DOHH2 (cell line): ENCODE results near the gene NT5DC1.
A peak's percentile ranks its signal among the peaks of the same experiment; 100 is the strongest.

Experiments
- H3F3A ChIP-seq: fragments of 200-600 bp; sonication (generic), shearing (Covaris generic); 2 replicates; pipeline ENCODE4 v1.6.0; 2016; ENCODE audit warnings: antibody characterized with exemption, mild to moderate bottlenecking; ENCODE audit not compliant: control insufficient read depth, insufficient read depth
- H3K27ac ChIP-seq: fragments of 200-600 bp; sonication (generic); 2 replicates; pipeline ENCODE4 v1.5.1; 2014; ENCODE audit warnings: low read depth, mild to moderate bottlenecking, low read length, moderate library complexity
- H3K27me3 ChIP-seq: fragments of 200-600 bp; sonication (generic); 2 replicates; pipeline ENCODE4 v1.6.1; 2014; ENCODE audit warnings: mild to moderate bottlenecking, low read length, mixed read lengths; ENCODE audit not compliant: control insufficient read depth
- H3K36me3 ChIP-seq: fragments of 200-600 bp; sonication (generic); 2 replicates; pipeline ENCODE4 v1.6.1; 2014; ENCODE audit warnings: mild to moderate bottlenecking, low read length, moderate library complexity, mixed read lengths; ENCODE audit not compliant: control insufficient read depth
- H3K4me1 ChIP-seq: fragments of 200-600 bp; sonication (generic); 2 replicates; pipeline ENCODE4 v1.6.1; 2014; ENCODE audit warnings: mild to moderate bottlenecking, low read length, mixed read lengths; ENCODE audit not compliant: control insufficient read depth
- H3K4me2 ChIP-seq: fragments of 200-600 bp; sonication (generic); 2 replicates; pipeline ENCODE4 v1.6.0; 2014; ENCODE audit warnings: mild to moderate bottlenecking, low read length, moderate library complexity
- H3K4me3 ChIP-seq: fragments of 200-600 bp; sonication (generic); 2 replicates; pipeline ENCODE4 v1.5.1; 2014; ENCODE audit warnings: mild to moderate bottlenecking, low read length, mixed read lengths
- H3K79me2 ChIP-seq: fragments of 200-600 bp; sonication (generic); 2 replicates; pipeline ENCODE4 v1.6.1; 2014; ENCODE audit warnings: mild to moderate bottlenecking, low read length, mixed read lengths; ENCODE audit not compliant: control insufficient read depth
- H3K9me2 ChIP-seq: fragments of 200-600 bp; sonication (generic); replicated peaks from 2 replicates; pipeline ENCODE4 v1.6.1; 2014; ENCODE audit warnings: mild to moderate bottlenecking, low read length, mixed read lengths; ENCODE audit not compliant: control insufficient read depth
- H3K9me3 ChIP-seq: fragments of 200-600 bp; sonication (generic); 2 replicates; pipeline ENCODE4 v1.6.1; 2014; ENCODE audit warnings: antibody characterized with exemption, low read length, mixed read lengths; ENCODE audit not compliant: control insufficient read depth, insufficient read depth
- H4K20me1 ChIP-seq: fragments of 200-600 bp; sonication (generic); 2 replicates; pipeline ENCODE4 v1.6.0; 2014; ENCODE audit warnings: low read depth, mild to moderate bottlenecking, antibody characterized with exemption, low read length, moderate library complexity; ENCODE audit not compliant: control insufficient read depth, insufficient read depth
- EZH2phosphoT487 ChIP-seq: fragments of 200-600 bp; sonication (generic); IDR thresholded peaks from 2 replicates; pipeline ENCODE4 v1.6.1; 2017; ENCODE audit warnings: borderline replicate concordance, mild to moderate bottlenecking, antibody characterized with exemption, low read length, moderate library complexity, mixed read lengths
- TF ChIP-seq, protein P1 (sequence below): fragments of 200-600 bp; sonication (generic); IDR thresholded peaks from one replicate; pipeline ENCODE4 v1.5.1; 2014; ENCODE audit warnings: antibody characterized with exemption, mild to moderate bottlenecking, low read depth, low read length; ENCODE audit not compliant: poor library complexity, severe bottlenecking

NT5DC1 gene

DNA sequence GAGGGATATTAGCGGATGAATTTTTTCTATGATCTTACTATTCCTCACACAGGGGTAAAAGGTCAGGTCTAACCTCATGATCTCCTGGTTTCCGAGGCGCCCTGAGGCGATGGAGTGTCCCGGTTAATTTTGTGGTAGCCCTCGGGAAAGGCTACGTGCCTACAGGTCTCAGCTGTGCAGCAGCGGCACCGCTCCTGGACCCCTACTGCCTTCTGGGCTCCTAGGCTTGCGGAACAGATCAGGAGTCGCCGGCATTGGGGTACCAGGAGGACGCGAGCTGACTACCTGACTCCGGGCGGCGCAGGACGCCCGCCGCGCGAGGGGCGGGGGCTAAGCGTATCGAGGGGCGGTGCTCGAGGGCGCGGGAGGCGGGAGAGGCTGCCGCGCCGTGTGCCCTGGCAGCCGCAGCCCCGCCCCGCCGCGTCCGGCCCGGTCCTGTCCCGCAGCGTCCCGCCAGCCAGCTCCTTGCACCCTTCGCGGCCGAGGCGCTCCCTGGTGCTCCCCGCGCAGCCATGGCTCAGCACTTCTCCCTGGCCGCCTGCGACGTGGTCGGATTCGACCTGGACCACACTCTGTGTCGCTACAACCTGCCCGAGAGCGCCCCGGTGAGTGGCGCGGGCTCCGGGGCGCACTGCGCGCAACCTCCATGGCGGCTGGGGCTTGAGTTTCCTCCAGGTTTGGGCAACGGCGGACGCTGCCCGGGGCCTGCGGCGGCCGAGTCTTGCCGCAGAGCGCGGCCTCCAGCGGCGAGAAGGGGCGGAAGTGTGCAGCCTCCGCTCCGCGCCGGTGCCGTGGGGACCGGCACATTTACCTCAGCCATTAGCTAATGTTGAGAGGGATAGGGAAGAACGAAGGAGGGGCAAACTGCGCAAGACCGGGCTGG, at the start of gene NT5DC1:
TSS of gene NT5DC1 (plus strand) at position 435 of the 883 bp plus-strand sequence. CDS start at position 513, 78 bp downstream.
- TF ChIP-seq, protein P1, sequence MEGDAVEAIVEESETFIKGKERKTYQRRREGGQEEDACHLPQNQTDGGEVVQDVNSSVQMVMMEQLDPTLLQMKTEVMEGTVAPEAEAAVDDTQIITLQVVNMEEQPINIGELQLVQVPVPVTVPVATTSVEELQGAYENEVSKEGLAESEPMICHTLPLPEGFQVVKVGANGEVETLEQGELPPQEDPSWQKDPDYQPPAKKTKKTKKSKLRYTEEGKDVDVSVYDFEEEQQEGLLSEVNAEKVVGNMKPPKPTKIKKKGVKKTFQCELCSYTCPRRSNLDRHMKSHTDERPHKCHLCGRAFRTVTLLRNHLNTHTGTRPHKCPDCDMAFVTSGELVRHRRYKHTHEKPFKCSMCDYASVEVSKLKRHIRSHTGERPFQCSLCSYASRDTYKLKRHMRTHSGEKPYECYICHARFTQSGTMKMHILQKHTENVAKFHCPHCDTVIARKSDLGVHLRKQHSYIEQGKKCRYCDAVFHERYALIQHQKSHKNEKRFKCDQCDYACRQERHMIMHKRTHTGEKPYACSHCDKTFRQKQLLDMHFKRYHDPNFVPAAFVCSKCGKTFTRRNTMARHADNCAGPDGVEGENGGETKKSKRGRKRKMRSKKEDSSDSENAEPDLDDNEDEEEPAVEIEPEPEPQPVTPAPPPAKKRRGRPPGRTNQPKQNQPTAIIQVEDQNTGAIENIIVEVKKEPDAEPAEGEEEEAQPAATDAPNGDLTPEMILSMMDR, result peak; percentile 51
- TF ChIP-seq EZH2phosphoT487, result no peak
- H3K79me2 ChIP-seq, result peaks cover 13% of the 10 kb centered on the region
- H3K27ac ChIP-seq, result peak within 1 kb of the TSS; percentile 58
- H4K20me1 ChIP-seq, result no peaks in the 10 kb centered on the region
- no peaks in the 10 kb centered on the region for H3K27me3 ChIP-seq
- H3K36me3 ChIP-seq, result no peaks in the 10 kb centered on the region
- H3K4me3 ChIP-seq, result peak within 1 kb of the TSS; percentile 84
- no peaks in the 10 kb centered on the region for H3K9me2 ChIP-seq
- H3K4me1 ChIP-seq, result peaks cover 22% of the 10 kb centered on the region
- H3F3A ChIP-seq, result no peaks in the 10 kb centered on the region
- H3K9me3 ChIP-seq, result peaks cover 11% of the 10 kb centered on the region; the same call in 1 of the 2 replicates
- peak within 1 kb of the TSS; percentile 63 for H3K4me2 ChIP-seq

DNA sequence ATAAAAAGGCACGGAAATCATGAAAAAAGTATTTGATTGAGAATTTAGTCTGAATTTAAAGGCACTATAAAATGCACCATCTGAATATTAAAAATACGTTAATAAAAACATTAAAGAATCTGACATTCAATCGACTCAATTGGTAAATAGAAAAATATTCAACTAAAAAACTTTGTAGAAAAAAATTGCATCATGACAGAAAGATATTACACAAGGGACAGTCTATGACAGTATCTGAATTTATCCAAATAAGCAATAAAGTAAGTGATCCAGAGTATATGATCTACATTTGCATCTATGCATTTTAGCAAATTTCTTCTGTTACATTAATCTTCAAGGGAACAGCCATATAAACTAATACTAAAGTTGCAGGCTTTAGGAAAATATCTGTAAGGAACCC, 49.4 kb upstream of the NT5DC1 start:
- Histone ChIP-seq H3K27me3 (no peaks in the 10 kb centered on the region), H3K79me2 (no peaks in the 10 kb centered on the region)
- no peak for TF ChIP-seq EZH2phosphoT487
- TF ChIP-seq, protein P1, result no peak

DNA sequence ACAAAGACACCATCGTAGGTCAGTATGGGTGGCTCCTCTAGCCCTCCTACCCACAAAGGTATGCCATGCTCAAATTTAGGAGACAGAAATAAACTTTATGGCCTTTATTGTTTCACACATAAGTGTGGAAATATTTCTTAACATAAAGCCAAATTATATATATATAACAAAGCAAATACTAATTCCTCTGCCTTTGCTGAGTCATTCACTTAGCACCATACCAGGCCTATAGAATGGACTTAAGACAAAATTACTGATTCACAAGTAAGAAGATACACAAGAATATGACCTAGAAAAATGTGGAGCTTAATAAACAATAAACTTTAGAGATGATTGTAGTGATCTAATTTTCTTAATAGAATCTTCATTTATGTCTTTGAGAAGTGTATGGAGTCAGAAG, 45.1 kb upstream of the NT5DC1 start:
- Histone ChIP-seq H3K9me3 (no peaks in the 10 kb centered on the region), H3K79me2 (no peaks in the 10 kb centered on the region), H3K4me2 (no peak overlapping the region), H3F3A (no peaks in the 10 kb centered on the region), H4K20me1 (no peaks in the 10 kb centered on the region), H3K36me3 (no peaks in the 10 kb centered on the region), H3K4me1 (no peaks in the 10 kb centered on the region), H3K27me3 (no peaks in the 10 kb centered on the region), H3K27ac (no peak overlapping the region), H3K4me3 (no peak overlapping the region), H3K9me2 (no peaks in the 10 kb centered on the region)
- TF ChIP-seq, protein P1, result no peak
- no peak for TF ChIP-seq EZH2phosphoT487

More for the DNA sequence above, 49.4 kb upstream of the NT5DC1 start:
- Histone ChIP-seq H3K4me2 (no peak overlapping the region), H3K9me3 (no peaks in the 10 kb centered on the region), H3K36me3 (no peaks in the 10 kb centered on the region), H4K20me1 (no peaks in the 10 kb centered on the region), H3K27ac (no peak overlapping the region), H3K4me3 (no peak overlapping the region), H3F3A (no peaks in the 10 kb centered on the region), H3K9me2 (no peaks in the 10 kb centered on the region), H3K4me1 (peaks cover 9% of the 10 kb centered on the region)
